OCI-LY7 (cell line): ENCODE measurements around the gene HNRNPAB. TPM values are rescaled to one million over a fixed set of nuclear protein-coding genes. Genes with fewer than 3 reads are reported as not detected.
A peak's percentile ranks its signal among the peaks of the same experiment; 100 is the strongest.
"Not testable (repeated sequence)": the region's sequence is repeated elsewhere in the genome, so short reads cannot be mapped to it uniquely, and the experiment has no call there.

Experiments
- BruUV-seq: library from RNA; stranded (reverse); fragments of 400-500 nt; replicated peaks from 2 replicates; lab custom pipeline; 2021; lab: Mats Ljungman, UMichigan
- CTCF ChIA-PET: fragments of 300-600 bp; sonication (Branson Sonifier 250); formaldehyde crosslinking; loops from one replicate; lab custom pipeline; 2022; ENCODE audit warnings: antibody characterized with exemption; ENCODE audit not compliant: unreplicated experiment; lab: Charles Lee
- POLR2A ChIA-PET: fragments of 300-600 bp; sonication (Branson Sonifier 250); formaldehyde crosslinking; loops from one replicate; lab custom pipeline; 2022; ENCODE audit warnings: antibody characterized with exemption; lab: Charles Lee
- DNase-seq: peaks from one replicate; pipeline ENCODE4 v3.0.0-alpha.2; 2015; ENCODE audit warnings: low spot score
- H2AFZ ChIP-seq: fragments of 200-600 bp; sonication (generic), shearing (Covaris generic); 2 replicates; pipeline ENCODE4 v1.6.1; 2014; ENCODE audit warnings: mild to moderate bottlenecking, antibody characterized with exemption, low read length, moderate library complexity
- H3K27ac ChIP-seq: fragments of 200-600 bp; sonication (generic); 2 replicates; pipeline ENCODE4 v1.5.1; 2014; ENCODE audit warnings: mixed run types, low read depth, mild to moderate bottlenecking, moderate library complexity, low read length, inconsistent platforms; ENCODE audit not compliant: poor library complexity, severe bottlenecking
- H3K36me3 ChIP-seq: fragments of 200-600 bp; sonication (generic); 2 replicates; pipeline ENCODE4 v1.6.1; 2014; ENCODE audit warnings: mild to moderate bottlenecking, antibody characterized with exemption, low read length, moderate library complexity, mixed read lengths; ENCODE audit not compliant: insufficient read depth
- H3K4me1 ChIP-seq: fragments of 200-600 bp; sonication (generic); 2 replicates; pipeline ENCODE4 v1.5.1; 2014; ENCODE audit warnings: mild to moderate bottlenecking, low read length; ENCODE audit not compliant: insufficient read depth, poor library complexity, severe bottlenecking
- H3K4me2 ChIP-seq: fragments of 200-600 bp; sonication (generic); 2 replicates; pipeline ENCODE4 v1.6.1; 2014; ENCODE audit warnings: mild to moderate bottlenecking, low read length
- H3K4me3 ChIP-seq: fragments of 200-600 bp; sonication (generic); 2 replicates; pipeline ENCODE4 v1.5.1; 2014; ENCODE audit warnings: mild to moderate bottlenecking, low read depth, low read length; ENCODE audit not compliant: poor library complexity, severe bottlenecking
- H3K79me2 ChIP-seq: fragments of 200-600 bp; sonication (generic); 2 replicates; pipeline ENCODE4 v1.6.1; 2016; ENCODE audit warnings: low read depth, mild to moderate bottlenecking, low read length, moderate library complexity, mixed read lengths; ENCODE audit not compliant: insufficient read depth
- H3K9me2 ChIP-seq: fragments of 200-600 bp; sonication (generic); 2 replicates; pipeline ENCODE4 v1.6.1; 2016; ENCODE audit warnings: mild to moderate bottlenecking, low read length, mixed read lengths; ENCODE audit not compliant: insufficient read depth
- H3K9me3 ChIP-seq: fragments of 200-600 bp; sonication (generic); 2 replicates; pipeline ENCODE4 v1.6.1; 2014; ENCODE audit warnings: mild to moderate bottlenecking, mixed run types, low read length, mixed read lengths
- H4K20me1 ChIP-seq: fragments of 200-600 bp; sonication (generic); 2 replicates; pipeline ENCODE4 v1.6.1; 2014; ENCODE audit warnings: mild to moderate bottlenecking, antibody characterized with exemption, low read length, moderate library complexity, mixed read lengths; ENCODE audit not compliant: insufficient read depth
- EZH2phosphoT487 ChIP-seq: fragments of 200-600 bp; sonication (generic); IDR thresholded peaks from 2 replicates; pipeline ENCODE4 v1.6.1; 2018; ENCODE audit warnings: low read depth, borderline replicate concordance, mild to moderate bottlenecking, mixed run types, antibody characterized with exemption, low read length, moderate library complexity, mixed read lengths
- intact Hi-C: fragments of 100-400 bp; cut with micrococcal nuclease; formaldehyde crosslinking; loops from one replicate; pipeline ENCODE4 v1.10.0; 2022; ENCODE audit not compliant: unreplicated experiment
- total RNA-seq, 2 experiments: library from RNA; depleted of rRNA in 1 of 2; stranded (reverse); fragments of >200 nt in 1 of 2; shearing (Covaris generic) in 1 of 2; gene quantifications; 2 replicates each; pipeline ENCODE4 v1.2.3, GENCODE V29; 2014 to 2022
- TF ChIP-seq, protein P1 (sequence below): fragments of 200-600 bp; sonication (generic); conservative IDR thresholded peaks from 2 replicates; pipeline ENCODE4 v1.5.1; 2014; ENCODE audit warnings: mild to moderate bottlenecking, antibody characterized with exemption, low read length, moderate library complexity, mixed read lengths

Gene HNRNPAB
- total RNA-seq, 2 experiments from 2014 or later, result 146 to 350 TPM

DNA sequence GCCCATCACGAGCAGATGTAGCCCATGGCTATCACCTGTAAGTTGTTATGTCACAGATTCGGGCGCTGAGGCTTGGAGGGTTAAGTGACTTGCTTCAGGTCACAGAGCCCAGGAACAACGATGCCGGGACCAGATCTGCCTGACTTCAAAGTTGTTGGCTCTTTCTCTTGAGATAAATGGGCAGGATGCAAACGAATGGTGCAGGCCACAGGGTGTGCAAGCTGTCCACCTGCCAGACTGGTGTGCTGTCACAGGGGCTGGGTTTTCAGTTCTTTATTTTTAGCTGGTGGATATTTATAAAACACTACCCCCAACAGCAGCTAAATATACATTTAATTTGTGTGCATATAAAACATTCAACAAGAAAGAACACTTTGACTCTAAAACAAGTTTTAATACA, 45.9 kb downstream of the HNRNPAB start:
- no peak for TF ChIP-seq EZH2phosphoT487
- TF ChIP-seq, protein P1, sequence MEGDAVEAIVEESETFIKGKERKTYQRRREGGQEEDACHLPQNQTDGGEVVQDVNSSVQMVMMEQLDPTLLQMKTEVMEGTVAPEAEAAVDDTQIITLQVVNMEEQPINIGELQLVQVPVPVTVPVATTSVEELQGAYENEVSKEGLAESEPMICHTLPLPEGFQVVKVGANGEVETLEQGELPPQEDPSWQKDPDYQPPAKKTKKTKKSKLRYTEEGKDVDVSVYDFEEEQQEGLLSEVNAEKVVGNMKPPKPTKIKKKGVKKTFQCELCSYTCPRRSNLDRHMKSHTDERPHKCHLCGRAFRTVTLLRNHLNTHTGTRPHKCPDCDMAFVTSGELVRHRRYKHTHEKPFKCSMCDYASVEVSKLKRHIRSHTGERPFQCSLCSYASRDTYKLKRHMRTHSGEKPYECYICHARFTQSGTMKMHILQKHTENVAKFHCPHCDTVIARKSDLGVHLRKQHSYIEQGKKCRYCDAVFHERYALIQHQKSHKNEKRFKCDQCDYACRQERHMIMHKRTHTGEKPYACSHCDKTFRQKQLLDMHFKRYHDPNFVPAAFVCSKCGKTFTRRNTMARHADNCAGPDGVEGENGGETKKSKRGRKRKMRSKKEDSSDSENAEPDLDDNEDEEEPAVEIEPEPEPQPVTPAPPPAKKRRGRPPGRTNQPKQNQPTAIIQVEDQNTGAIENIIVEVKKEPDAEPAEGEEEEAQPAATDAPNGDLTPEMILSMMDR, result no peak
- Histone ChIP-seq H3K4me1 (peaks cover 24% of the 10 kb centered on the region), H4K20me1 (no peaks in the 10 kb centered on the region), H3K9me2 (no peaks in the 10 kb centered on the region), H3K27ac (no peak overlapping the region), H3K4me3 (no peak overlapping the region), H3K4me2 (peak overlapping the region; percentile 26; the same call in 1 of the 2 replicates), H2AFZ (peak overlapping the region; percentile 18; the same call in 1 of the 2 replicates), H3K9me3 (no peaks in the 10 kb centered on the region), H3K36me3 (no peaks in the 10 kb centered on the region), H3K79me2 (no peaks in the 10 kb centered on the region)
- BruUV-seq, result no TSS peak
- intact Hi-C loops, result no loop called here
- peak; percentile 37 for DNase-seq
- POLR2A ChIA-PET, result interaction anchor here (0.6 to 3.1 kb wide), 4 partner anchors 10 to 79 kb away, joined by 3 to 22 read pairs (median 4); no protein-coding TSS in a partner anchor
- CTCF ChIA-PET, result interaction anchor here (1.2 kb wide), 1 partner anchor 15 kb away, joined by 3 read pairs; no protein-coding TSS in a partner anchor

DNA sequence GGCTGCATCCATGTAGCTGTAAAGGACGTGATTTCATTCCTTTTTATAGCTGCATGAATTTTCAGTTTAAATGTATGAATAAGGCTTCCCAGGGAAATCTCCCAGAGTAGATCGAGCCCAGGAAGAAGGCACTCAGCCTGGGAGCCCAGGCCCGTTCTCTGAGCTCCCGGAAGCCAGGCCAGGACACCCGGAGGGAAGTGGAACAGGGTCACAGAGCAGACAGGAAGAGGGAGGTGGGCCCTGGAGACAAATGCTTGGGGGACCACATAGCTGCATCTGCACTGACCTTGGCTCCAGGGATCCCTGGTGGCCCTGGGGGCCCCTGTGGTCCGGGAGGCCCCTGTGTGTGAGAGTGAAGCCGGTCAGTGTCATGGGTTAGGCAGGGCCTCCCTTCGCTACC, 47.9 kb downstream of the HNRNPAB start:
- Histone ChIP-seq H2AFZ (peak overlapping the region; percentile 76), H3K9me3 (no peaks in the 10 kb centered on the region), H4K20me1 (no peaks in the 10 kb centered on the region), H3K4me3 (no peak overlapping the region), H3K27ac (no peak overlapping the region), H3K4me1 (peaks cover 24% of the 10 kb centered on the region), H3K9me2 (no peaks in the 10 kb centered on the region), H3K36me3 (no peaks in the 10 kb centered on the region), H3K79me2 (no peaks in the 10 kb centered on the region), H3K4me2 (peak overlapping the region; percentile 31; the same call in 1 of the 2 replicates)
- CTCF ChIA-PET, result no interaction called here
- intact Hi-C loops, result no loop called here
- peak; percentile 31 for DNase-seq
- BruUV-seq, result no TSS peak
- TF ChIP-seq, protein P1, result no peak
- TF ChIP-seq EZH2phosphoT487, result no peak
- POLR2A ChIA-PET, result interaction anchor here (3.1 kb wide), 1 partner anchor 13 kb away, joined by 22 read pairs; no protein-coding TSS in a partner anchor

DNA sequence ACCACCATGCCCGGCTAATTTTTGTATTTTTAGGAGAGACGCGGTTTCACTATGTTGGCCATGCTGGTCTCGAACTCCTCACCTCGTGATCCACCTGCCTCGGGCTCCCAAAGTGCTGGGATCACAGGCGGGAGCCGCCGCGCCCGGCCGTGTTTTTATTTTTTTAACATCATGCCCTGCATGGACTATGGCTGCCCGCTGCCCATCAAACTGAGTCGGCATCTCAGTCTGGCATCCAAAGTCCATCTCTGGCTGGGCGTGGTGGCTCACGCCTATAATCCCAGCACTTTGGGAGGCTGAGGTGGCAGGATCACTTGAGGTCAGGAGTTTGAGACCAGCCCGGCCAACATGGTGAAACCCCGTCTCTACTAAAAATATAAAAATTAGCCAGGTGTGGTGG, 49.3 kb downstream of the HNRNPAB start:
- H3K4me1 ChIP-seq, result peaks cover 29% of the 10 kb centered on the region
- H3K4me2 ChIP-seq, CTCF ChIA-PET, H3K9me3 ChIP-seq, BruUV-seq, intact Hi-C loops, H2AFZ ChIP-seq, H3K27ac ChIP-seq, H3K4me3 ChIP-seq, H3K36me3 ChIP-seq, POLR2A ChIA-PET, H4K20me1 ChIP-seq, H3K9me2 ChIP-seq, H3K79me2 ChIP-seq, DNase-seq: not testable (repeated sequence)
